ENCODE measurements around the gene SLC39A2. TPM values are rescaled to one million over a fixed set of nuclear protein-coding genes. Genes with fewer than 3 reads are reported as not detected.
A peak's percentile ranks its signal among the peaks of the same experiment; 100 is the strongest.
"Not testable (repeated sequence)": the region's sequence is repeated elsewhere in the genome, so short reads cannot be mapped to it uniquely, and the experiment has no call there.

SLC39A2 gene
- total RNA-seq, 1 donor from 2014 or later, result not detected

GRCh38 chr14:20997115-20997514 lies 2.0 kb upstream of the SLC39A2 start:
- DNase-seq, result no peak

GRCh38 chr14:20997564-20997963 lies 1.5 kb upstream of the SLC39A2 start:
- DNase-seq, result no peak

GRCh38 chr14:20998139-20998538 lies 954 bp upstream of the SLC39A2 start:
- no peak for DNase-seq

GRCh38 chr14:20999591-20999990 lies 498 bp downstream of the SLC39A2 start:
- no peak for DNase-seq

GRCh38 chr14:21001218-21001617 lies 2.1 kb downstream of the SLC39A2 start:
- no peak for DNase-seq

GRCh38 chr14:21003788-21004346 lies 4.8 kb downstream of the SLC39A2 start:
- DNase-seq, result no peak

GRCh38 chr14:21009721-21010120 lies 10.6 kb downstream of the SLC39A2 start:
- DNase-seq, result not testable (repeated sequence)

- no peak for DNase-seq
Observed at GRCh38 chr14:21011136-21011535, 12.0 kb downstream of the SLC39A2 start.

- peak; percentile 81 for DNase-seq
Observed at GRCh38 chr14:21014761-21015190, 15.7 kb downstream of the SLC39A2 start.

GRCh38 chr14:21015312-21015711 lies 16.2 kb downstream of the SLC39A2 start:
- DNase-seq, result no peak

- no peak for DNase-seq
Observed at GRCh38 chr14:21016413-21017190, 17.5 kb downstream of the SLC39A2 start.

- no peak for DNase-seq
Observed at GRCh38 chr14:21017528-21018245, 18.6 kb downstream of the SLC39A2 start.

GRCh38 chr14:21018286-21018685 lies 19.2 kb downstream of the SLC39A2 start:
- DNase-seq, result no peak

GRCh38 chr14:21018781-21019180 lies 19.7 kb downstream of the SLC39A2 start:
- no peak for DNase-seq

GRCh38 chr14:21019366-21019765 lies 20.3 kb downstream of the SLC39A2 start:
- no peak for DNase-seq

- DNase-seq, result no peak
Observed at GRCh38 chr14:21020977-21021545, 22.0 kb downstream of the SLC39A2 start.

GRCh38 chr14:21022686-21023085 lies 23.6 kb downstream of the SLC39A2 start:
- no peak for DNase-seq

GRCh38 chr14:21023174-21023573 lies 24.1 kb downstream of the SLC39A2 start:
- no peak for DNase-seq

- DNase-seq, result no peak
Observed at GRCh38 chr14:21023817-21024584, 24.9 kb downstream of the SLC39A2 start.

- peak; percentile 66 for DNase-seq
Observed at GRCh38 chr14:21024585-21025370, 25.7 kb downstream of the SLC39A2 start, which contains the start of gene NDRG2. Gene NDRG2 (minus strand): TSS chr14:21025061. CDS start chr14:21023315, 1,746 bp downstream.

Data from occipital lobe (tissue), 2 donors.